ENCODE data around the gene RFK.
A peak's percentile ranks its signal among the peaks of the same experiment; 100 is the strongest.

The RFK gene

DNA sequence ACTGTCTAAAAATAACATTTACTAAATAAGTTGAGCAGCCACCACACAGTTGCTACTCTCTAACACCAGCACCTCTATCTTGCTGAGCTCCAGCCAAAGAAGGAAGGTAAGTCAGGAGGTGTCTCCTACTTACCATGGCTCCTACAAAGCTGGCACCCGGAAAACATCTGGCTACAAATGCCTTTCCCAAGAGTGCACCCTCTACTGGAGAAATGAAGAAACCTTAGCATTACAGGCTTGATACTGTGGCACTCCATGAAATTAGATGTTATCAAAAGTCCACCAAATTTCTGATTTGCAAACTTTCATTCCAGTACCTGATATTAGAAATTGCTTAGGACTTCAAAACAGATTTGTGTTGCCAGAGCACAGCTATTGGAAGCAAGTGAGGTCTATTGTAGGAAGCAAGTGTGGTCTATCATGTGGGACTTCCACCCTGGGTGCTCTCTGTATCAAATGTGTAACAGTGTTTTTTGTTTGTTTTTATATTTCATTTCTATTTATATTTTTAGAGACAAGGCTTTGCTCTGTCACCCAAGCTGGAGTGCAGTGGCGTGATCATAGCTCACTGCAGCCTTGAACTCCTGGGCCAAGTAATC lies 25.7 kb upstream of the RFK start:
- no peak overlapping the region for H3K4me3 ChIP-seq (ENCODE audit: low read length)
- TF ChIP-seq, protein P1, sequence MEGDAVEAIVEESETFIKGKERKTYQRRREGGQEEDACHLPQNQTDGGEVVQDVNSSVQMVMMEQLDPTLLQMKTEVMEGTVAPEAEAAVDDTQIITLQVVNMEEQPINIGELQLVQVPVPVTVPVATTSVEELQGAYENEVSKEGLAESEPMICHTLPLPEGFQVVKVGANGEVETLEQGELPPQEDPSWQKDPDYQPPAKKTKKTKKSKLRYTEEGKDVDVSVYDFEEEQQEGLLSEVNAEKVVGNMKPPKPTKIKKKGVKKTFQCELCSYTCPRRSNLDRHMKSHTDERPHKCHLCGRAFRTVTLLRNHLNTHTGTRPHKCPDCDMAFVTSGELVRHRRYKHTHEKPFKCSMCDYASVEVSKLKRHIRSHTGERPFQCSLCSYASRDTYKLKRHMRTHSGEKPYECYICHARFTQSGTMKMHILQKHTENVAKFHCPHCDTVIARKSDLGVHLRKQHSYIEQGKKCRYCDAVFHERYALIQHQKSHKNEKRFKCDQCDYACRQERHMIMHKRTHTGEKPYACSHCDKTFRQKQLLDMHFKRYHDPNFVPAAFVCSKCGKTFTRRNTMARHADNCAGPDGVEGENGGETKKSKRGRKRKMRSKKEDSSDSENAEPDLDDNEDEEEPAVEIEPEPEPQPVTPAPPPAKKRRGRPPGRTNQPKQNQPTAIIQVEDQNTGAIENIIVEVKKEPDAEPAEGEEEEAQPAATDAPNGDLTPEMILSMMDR (IDR thresholded peaks at IDR 0.05; ENCODE audit: insufficient read depth, low read depth, low read length, missing control alignments): peak; percentile 68
- DNase-seq (ENCODE audit: low read depth): peak; percentile 53

GRCh38 chr9:76417394-76417793 lies 23.2 kb upstream of the RFK start:
- H3K4me3 ChIP-seq (ENCODE audit: low read length): no peak overlapping the region
- TF ChIP-seq, protein P1 (IDR thresholded peaks at IDR 0.05; ENCODE audit: insufficient read depth, low read depth, low read length, missing control alignments): no peak

GRCh38 chr9:76415731-76416130 lies 21.5 kb upstream of the RFK start:
- TF ChIP-seq, protein P1 (IDR thresholded peaks at IDR 0.05; ENCODE audit: insufficient read depth, low read depth, low read length, missing control alignments): no peak
- no peak overlapping the region for H3K4me3 ChIP-seq (ENCODE audit: low read length)
- DNase-seq (ENCODE audit: low read depth): no peak

More at GRCh38 chr9:76417394-76417793, 23.2 kb upstream of the RFK start:
- DNase-seq (ENCODE audit: low read depth): no peak

DNA sequence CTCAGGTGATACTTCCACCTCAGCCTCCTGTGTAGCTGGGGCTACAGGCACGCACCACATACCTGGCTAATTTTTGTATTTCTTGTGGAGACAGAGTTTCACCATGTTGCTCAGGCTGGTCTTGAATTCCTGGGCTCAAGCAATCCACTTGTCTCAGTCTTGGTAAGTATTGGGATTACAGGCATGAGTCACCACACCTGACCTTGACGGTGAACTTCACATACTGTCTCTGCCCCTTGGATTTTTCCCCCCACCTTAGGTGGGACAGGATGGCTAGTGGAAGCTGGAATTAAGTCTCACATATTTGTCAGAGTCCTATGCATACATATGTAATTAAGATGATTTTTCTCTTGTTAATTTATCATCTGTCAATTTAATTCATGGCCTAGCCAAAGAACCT lies 20.9 kb upstream of the RFK start:
- no peak overlapping the region for H3K4me3 ChIP-seq (ENCODE audit: low read length)
- TF ChIP-seq, protein P1 (IDR thresholded peaks at IDR 0.05; ENCODE audit: insufficient read depth, low read depth, low read length, missing control alignments): no peak
- peak; percentile 24 for DNase-seq (ENCODE audit: low read depth)

- peak; percentile 36 for DNase-seq (ENCODE audit: low read depth)
- H3K4me3 ChIP-seq (ENCODE audit: low read length): no peak overlapping the region
- TF ChIP-seq, protein P1 (IDR thresholded peaks at IDR 0.05; ENCODE audit: insufficient read depth, low read depth, low read length, missing control alignments): no peak
Observed at GRCh38 chr9:76414661-76415060, 20.4 kb upstream of the RFK start.

DNA sequence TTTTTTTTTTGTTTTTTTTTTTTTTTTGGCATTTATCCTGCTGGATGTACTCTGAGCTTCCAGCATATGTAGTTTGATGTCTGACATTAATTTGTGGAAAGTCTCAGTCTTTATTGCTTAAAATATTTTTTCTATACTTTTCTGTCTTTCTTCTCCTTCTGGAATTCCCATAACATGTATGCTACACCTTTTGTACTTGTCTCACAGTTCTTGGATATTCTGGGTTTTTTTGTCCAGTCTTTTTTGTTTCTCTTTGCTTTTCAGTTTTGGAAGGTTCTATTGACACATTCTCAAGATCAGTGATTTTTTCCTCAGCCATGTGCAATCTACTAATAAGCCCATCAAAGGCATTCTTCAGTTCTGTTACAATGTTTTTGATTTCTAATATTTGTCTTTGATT lies 19.4 kb upstream of the RFK start:
- H3K4me3 ChIP-seq (ENCODE audit: low read length): no peak overlapping the region
- TF ChIP-seq, protein P1 (IDR thresholded peaks at IDR 0.05; ENCODE audit: insufficient read depth, low read depth, low read length, missing control alignments): no peak
- no peak for DNase-seq (ENCODE audit: low read depth)

GRCh38 chr9:76412638-76413037 lies 18.4 kb upstream of the RFK start:
- TF ChIP-seq, protein P1 (IDR thresholded peaks at IDR 0.05; ENCODE audit: insufficient read depth, low read depth, low read length, missing control alignments): no peak
- no peak for DNase-seq (ENCODE audit: low read depth)
- no peak overlapping the region for H3K4me3 ChIP-seq (ENCODE audit: low read length)

Measured in epithelial cell of esophagus (primary cell).